ENCODE measurements around the gene MAP3K20. TPM values are rescaled to one million over a fixed set of nuclear protein-coding genes. Genes with fewer than 3 reads are reported as not detected.
"Not testable (repeated sequence)": the region's sequence is repeated elsewhere in the genome, so short reads cannot be mapped to it uniquely, and the experiment has no call there.

MAP3K20 gene
- total RNA-seq, 2 donors from 2014 or later, result 45.9 to 79.6 TPM

GRCh38 chr2:173305303-173305702 is 229.7 kb downstream of the MAP3K20 start:
- no peak for ATAC-seq (ENCODE audit: insufficient number of reproducible peaks, low FRiP score, low read depth)
- TF ChIP-seq, protein P1, sequence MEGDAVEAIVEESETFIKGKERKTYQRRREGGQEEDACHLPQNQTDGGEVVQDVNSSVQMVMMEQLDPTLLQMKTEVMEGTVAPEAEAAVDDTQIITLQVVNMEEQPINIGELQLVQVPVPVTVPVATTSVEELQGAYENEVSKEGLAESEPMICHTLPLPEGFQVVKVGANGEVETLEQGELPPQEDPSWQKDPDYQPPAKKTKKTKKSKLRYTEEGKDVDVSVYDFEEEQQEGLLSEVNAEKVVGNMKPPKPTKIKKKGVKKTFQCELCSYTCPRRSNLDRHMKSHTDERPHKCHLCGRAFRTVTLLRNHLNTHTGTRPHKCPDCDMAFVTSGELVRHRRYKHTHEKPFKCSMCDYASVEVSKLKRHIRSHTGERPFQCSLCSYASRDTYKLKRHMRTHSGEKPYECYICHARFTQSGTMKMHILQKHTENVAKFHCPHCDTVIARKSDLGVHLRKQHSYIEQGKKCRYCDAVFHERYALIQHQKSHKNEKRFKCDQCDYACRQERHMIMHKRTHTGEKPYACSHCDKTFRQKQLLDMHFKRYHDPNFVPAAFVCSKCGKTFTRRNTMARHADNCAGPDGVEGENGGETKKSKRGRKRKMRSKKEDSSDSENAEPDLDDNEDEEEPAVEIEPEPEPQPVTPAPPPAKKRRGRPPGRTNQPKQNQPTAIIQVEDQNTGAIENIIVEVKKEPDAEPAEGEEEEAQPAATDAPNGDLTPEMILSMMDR (IDR thresholded peaks at IDR 0.05), result no peak
- H3K27ac ChIP-seq, result no peak overlapping the region
- no peaks in the 10 kb centered on the region for H3K4me1 ChIP-seq (ENCODE audit: control insufficient read depth in 1 of 2, low read depth in 2 of 2)
- H3K27me3 ChIP-seq (replicated peaks; ENCODE audit: insufficient read depth), result no peaks in the 10 kb centered on the region
- no peak for DNase-seq (ENCODE audit: low spot score)
- no peaks in the 10 kb centered on the region for H3K9me3 ChIP-seq
- no peak overlapping the region for H3K4me3 ChIP-seq
- no peaks in the 10 kb centered on the region for H3K36me3 ChIP-seq

DNA sequence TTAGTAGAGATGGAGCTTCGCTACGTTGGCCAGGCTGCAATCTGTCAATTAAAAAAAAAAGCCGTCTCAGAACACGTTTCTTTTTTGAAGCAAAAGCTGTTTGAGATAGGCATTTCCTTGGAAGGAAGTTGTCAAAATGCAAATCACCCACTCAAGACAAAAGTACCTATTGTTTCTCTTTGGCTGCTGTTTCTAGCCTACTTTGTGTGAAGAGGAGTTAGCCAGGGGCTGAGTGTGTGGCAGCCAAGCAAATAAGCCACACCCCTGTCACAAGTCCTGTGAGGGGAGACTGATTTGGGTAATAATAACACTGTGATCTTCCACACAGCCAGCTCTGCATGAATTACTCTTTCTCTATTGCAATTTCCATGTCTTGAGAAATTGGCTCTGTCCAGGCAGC is 231.6 kb downstream of the MAP3K20 start:
- ATAC-seq (ENCODE audit: insufficient number of reproducible peaks, low FRiP score, low read depth), result no peak
- Histone ChIP-seq H3K4me3 (no peak overlapping the region), H3K27ac (no peak overlapping the region), H3K9me3 (no peaks in the 10 kb centered on the region), H3K27me3 (replicated peaks; ENCODE audit: insufficient read depth) (no peaks in the 10 kb centered on the region), H3K36me3 (no peaks in the 10 kb centered on the region), H3K4me1 (ENCODE audit: control insufficient read depth in 1 of 2, low read depth in 2 of 2) (no peaks in the 10 kb centered on the region)
- DNase-seq (ENCODE audit: low spot score), result no peak
- TF ChIP-seq, protein P1 (IDR thresholded peaks at IDR 0.05), result no peak

DNA sequence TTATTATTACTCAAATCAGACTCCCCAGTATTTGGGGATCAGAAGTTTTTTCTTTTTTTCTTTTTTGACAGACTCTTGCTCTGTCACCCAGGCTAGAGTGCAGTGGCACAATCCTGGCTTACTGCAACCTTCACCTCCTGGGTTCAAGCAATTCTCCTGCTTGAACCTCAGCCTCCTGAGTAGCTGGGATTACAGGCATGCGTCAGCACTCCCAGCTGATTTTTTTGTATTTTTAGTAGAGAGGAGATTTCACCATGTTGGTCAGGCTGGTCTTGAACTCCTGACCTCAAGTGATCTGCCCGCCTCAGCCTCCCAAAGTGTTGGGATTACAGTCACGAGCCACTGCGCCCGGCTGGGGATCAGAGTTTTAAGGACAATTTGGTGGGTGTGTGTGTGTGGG is 233.7 kb downstream of the MAP3K20 start:
- H3K36me3 ChIP-seq; H3K9me3 ChIP-seq; H3K4me1 ChIP-seq (ENCODE audit: control insufficient read depth in 1 of 2, low read depth in 2 of 2); H3K27me3 ChIP-seq (replicated peaks; ENCODE audit: insufficient read depth); H3K27ac ChIP-seq; DNase-seq (ENCODE audit: low spot score); H3K4me3 ChIP-seq; ATAC-seq (ENCODE audit: insufficient number of reproducible peaks, low FRiP score, low read depth): not testable (repeated sequence)

DNA sequence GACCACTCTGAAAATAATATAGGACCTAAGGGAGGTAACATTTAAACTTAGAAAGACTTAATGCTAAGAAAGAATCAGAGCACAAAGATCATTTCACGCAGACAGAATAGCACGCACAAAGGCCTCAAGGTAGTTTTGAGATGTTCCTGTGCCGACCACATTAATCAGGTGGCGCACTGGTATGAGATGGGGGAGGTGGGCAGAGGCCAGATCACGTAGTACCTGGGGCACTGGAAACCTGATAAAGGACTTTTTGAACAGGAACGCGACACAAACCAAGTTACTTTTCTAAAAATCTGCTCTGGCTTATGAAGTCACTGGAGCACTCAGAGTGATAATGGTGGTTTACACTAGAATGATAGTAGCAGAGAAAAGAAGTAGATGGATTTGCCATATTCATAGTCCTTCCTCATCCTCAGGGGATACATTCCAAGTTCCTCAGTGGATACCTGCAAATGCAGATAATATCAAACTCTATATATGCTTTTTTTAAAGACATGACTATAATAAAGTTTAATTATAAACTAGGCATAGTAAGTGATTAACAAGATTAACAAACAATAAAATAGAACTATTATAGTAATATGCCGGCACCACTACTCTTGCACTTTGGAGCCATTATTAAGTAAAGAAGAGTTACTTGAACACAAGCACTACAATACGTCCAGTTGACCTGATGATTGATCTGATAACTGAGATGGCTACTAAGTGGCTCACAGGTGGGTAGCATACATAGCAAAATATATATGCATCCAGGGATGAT is 236.4 kb downstream of the MAP3K20 start:
- TF ChIP-seq, protein P1 (IDR thresholded peaks at IDR 0.05), result no peak
- Histone ChIP-seq H3K27ac (no peak overlapping the region), H3K4me3 (no peak overlapping the region), H3K4me1 (ENCODE audit: control insufficient read depth in 1 of 2, low read depth in 2 of 2) (no peaks in the 10 kb centered on the region), H3K9me3 (no peaks in the 10 kb centered on the region), H3K27me3 (replicated peaks; ENCODE audit: insufficient read depth) (no peaks in the 10 kb centered on the region), H3K36me3 (no peaks in the 10 kb centered on the region)
- DNase-seq (ENCODE audit: low spot score), result no peak
- no peak for ATAC-seq (ENCODE audit: insufficient number of reproducible peaks, low FRiP score, low read depth)

All from thoracic aorta (tissue), 2 donors.